Measurements from ENCODE around the gene CDK1.

Gene CDK1

DNA sequence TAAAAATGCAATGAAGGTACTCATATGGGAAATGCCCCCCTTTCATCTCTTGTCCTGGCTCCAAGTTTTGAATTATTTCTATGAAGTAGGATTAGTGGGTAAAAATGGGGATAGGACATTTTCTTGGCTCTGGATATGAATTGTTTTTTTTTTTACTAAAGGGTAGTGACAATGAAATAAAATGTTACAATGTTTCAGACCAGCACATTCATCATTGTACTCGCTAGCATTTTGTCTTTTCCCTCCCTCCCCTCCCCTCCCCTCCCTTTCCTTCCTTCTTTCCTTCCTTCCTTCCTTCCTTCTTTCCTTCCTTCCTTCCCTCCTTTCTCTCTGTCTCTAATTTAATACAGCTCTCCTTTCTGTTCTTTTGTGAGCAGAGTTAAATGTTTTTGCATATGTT lies 64.4 kb downstream of the CDK1 start:
- Histone ChIP-seq H3K27me3 (replicated peaks; ENCODE audit: insufficient read depth, low read length) (no peaks in the 10 kb centered on the region), H3K36me3 (replicated peaks; ENCODE audit: insufficient read depth, low read length) (no peaks in the 10 kb centered on the region), H3K27ac (ENCODE audit: low read length) (no peak overlapping the region), H4K20me1 (ENCODE audit: insufficient read depth, low read length) (no peaks in the 10 kb centered on the region), H3K4me3 (ENCODE audit: low read length) (no peak overlapping the region), H3K9me2 (replicated peaks; ENCODE audit: insufficient read depth, low read length) (no peaks in the 10 kb centered on the region), H2AFZ (ENCODE audit: low read length) (no peak overlapping the region), H3K9me3 (replicated peaks; ENCODE audit: insufficient read depth, low read length) (no peaks in the 10 kb centered on the region), H3K79me2 (ENCODE audit: low read length) (no peaks in the 10 kb centered on the region), H3K9ac (ENCODE audit: low read length) (no peak overlapping the region), H3K4me2 (ENCODE audit: low read depth, low read length) (no peak overlapping the region), H3K4me1 (ENCODE audit: low read length) (no peaks in the 10 kb centered on the region), H3F3A (ENCODE audit: insufficient read depth, low read length) (no peaks in the 10 kb centered on the region)
- TF ChIP-seq, protein P1, sequence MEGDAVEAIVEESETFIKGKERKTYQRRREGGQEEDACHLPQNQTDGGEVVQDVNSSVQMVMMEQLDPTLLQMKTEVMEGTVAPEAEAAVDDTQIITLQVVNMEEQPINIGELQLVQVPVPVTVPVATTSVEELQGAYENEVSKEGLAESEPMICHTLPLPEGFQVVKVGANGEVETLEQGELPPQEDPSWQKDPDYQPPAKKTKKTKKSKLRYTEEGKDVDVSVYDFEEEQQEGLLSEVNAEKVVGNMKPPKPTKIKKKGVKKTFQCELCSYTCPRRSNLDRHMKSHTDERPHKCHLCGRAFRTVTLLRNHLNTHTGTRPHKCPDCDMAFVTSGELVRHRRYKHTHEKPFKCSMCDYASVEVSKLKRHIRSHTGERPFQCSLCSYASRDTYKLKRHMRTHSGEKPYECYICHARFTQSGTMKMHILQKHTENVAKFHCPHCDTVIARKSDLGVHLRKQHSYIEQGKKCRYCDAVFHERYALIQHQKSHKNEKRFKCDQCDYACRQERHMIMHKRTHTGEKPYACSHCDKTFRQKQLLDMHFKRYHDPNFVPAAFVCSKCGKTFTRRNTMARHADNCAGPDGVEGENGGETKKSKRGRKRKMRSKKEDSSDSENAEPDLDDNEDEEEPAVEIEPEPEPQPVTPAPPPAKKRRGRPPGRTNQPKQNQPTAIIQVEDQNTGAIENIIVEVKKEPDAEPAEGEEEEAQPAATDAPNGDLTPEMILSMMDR (IDR thresholded peaks at IDR 0.05; ENCODE audit: low read length), result no peak
- TF ChIP-seq EZH2 (optimal IDR thresholded peaks at IDR 0.05; ENCODE audit: low read depth, low read length) (no peak), EZH2phosphoT487 (IDR thresholded peaks at IDR 0.05; ENCODE audit: low read length) (no peak)
- no peak for DNase-seq
